HG02623 (cell line): Measurements from ENCODE around the gene OR5K3.

ENCODE experiments used
- ATAC-seq: cut with Tn5 transposase; IDR thresholded peaks from one replicate; pipeline ENCODE4 v1.9.1; 2021; ENCODE audit warnings: moderate library complexity; ENCODE audit not compliant: unreplicated experiment

Gene OR5K3

GRCh38 chr3:98432575-98432974 lies 42.1 kb downstream of the OR5K3 start:
- ATAC-seq, result no peak

DNA sequence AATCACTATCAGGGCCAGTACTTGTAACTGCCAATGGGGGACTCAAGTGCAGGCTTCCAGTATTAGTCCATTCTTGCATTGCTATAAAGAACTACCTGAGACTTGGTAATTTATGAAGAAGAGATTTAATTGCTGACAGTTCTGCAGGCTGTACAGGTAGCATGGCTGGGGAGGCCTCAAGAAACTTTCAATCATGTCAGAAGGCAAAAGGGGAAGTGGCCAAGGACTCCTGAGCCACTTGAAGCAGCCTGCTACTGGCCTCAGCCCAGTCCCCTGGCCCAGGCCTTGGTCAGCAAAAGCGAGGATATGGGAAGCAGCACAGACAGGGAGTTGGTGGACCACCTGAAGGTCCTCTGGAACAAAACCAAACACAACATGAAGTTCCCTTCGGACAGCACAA lies 43.3 kb downstream of the OR5K3 start:
- no peak for ATAC-seq

DNA sequence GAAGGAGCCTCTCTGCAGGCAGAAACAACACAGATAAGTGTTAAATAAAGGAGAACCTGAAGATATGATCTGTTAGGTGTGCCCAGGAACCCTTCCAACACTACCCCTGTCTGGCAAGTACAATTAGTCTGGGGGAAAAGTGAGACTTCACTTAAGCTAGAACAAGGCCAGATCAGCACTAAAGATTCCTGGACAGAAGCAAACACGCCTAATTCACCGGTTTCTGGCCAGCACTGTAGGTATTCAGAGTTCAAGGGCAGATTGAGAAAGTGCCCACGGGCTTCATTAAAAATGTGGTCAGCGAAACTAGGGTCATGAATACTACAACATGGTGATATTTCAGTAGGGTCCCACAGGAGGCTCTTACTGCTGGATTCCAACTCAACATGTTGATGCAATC lies 43.9 kb downstream of the OR5K3 start:
- no peak for ATAC-seq

DNA sequence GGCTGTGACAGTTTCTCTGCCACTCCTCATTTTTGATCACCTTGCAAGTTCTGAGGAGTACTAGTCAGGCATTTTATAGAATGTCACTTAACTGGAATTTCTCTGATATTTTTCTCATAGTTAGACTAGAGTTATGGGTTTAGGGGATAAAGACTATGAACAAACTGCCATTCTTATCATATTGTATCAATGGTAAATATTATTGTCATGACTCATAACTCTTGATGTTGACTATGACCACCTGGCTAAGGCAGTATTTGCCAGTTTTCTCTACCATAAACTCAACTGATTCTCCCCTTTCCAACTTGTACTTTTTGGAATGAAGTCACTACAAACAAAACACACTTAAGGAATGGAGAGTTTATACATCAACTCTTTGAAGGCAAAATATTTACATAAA lies 49.8 kb downstream of the OR5K3 start:
- no peak for ATAC-seq
